ENCODE data around the gene SNAP29.

SNAP29 gene

GRCh38 chr22:20882855-20883254 lies 24.0 kb downstream of the SNAP29 start:
- Histone ChIP-seq H3F3A (ENCODE audit: insufficient read depth, low read length) (no peaks in the 10 kb centered on the region), H3K79me2 (ENCODE audit: low read length) (no peaks in the 10 kb centered on the region), H3K4me3 (ENCODE audit: low read length) (no peak overlapping the region), H3K4me2 (ENCODE audit: low read depth, low read length) (no peak overlapping the region), H2AFZ (ENCODE audit: low read length) (no peak overlapping the region), H3K27me3 (replicated peaks; ENCODE audit: insufficient read depth, low read length) (no peaks in the 10 kb centered on the region), H3K9ac (ENCODE audit: low read length) (no peak overlapping the region), H4K20me1 (ENCODE audit: insufficient read depth, low read length) (no peaks in the 10 kb centered on the region), H3K36me3 (replicated peaks; ENCODE audit: insufficient read depth, low read length) (no peaks in the 10 kb centered on the region), H3K9me3 (replicated peaks; ENCODE audit: insufficient read depth, low read length) (no peaks in the 10 kb centered on the region), H3K9me2 (replicated peaks; ENCODE audit: insufficient read depth, low read length) (no peaks in the 10 kb centered on the region), H3K27ac (ENCODE audit: low read length) (no peak overlapping the region), H3K4me1 (ENCODE audit: low read length) (no peaks in the 10 kb centered on the region)
- no peak for DNase-seq
- TF ChIP-seq EZH2 (optimal IDR thresholded peaks at IDR 0.05; ENCODE audit: low read depth, low read length) (no peak), CTCF (IDR thresholded peaks at IDR 0.05; ENCODE audit: low read length) (no peak), EZH2phosphoT487 (IDR thresholded peaks at IDR 0.05; ENCODE audit: low read length) (no peak)

- no peak overlapping the region for H3K9ac ChIP-seq (ENCODE audit: low read length)
- H3K4me2 ChIP-seq (ENCODE audit: low read depth, low read length), result no peak overlapping the region
- H3K9me3 ChIP-seq (replicated peaks; ENCODE audit: insufficient read depth, low read length), result no peaks in the 10 kb centered on the region
- H3K4me3 ChIP-seq (ENCODE audit: low read length), result no peak overlapping the region
- no peak for DNase-seq
- no peaks in the 10 kb centered on the region for H4K20me1 ChIP-seq (ENCODE audit: insufficient read depth, low read length)
- no peak for TF ChIP-seq CTCF (IDR thresholded peaks at IDR 0.05; ENCODE audit: low read length)
- no peak for TF ChIP-seq EZH2 (optimal IDR thresholded peaks at IDR 0.05; ENCODE audit: low read depth, low read length)
- no peak for TF ChIP-seq EZH2phosphoT487 (IDR thresholded peaks at IDR 0.05; ENCODE audit: low read length)
- no peaks in the 10 kb centered on the region for H3K36me3 ChIP-seq (replicated peaks; ENCODE audit: insufficient read depth, low read length)
- H3K27me3 ChIP-seq (replicated peaks; ENCODE audit: insufficient read depth, low read length), result no peaks in the 10 kb centered on the region
- H3K4me1 ChIP-seq (ENCODE audit: low read length), result no peaks in the 10 kb centered on the region
- no peaks in the 10 kb centered on the region for H3F3A ChIP-seq (ENCODE audit: insufficient read depth, low read length)
- H3K27ac ChIP-seq (ENCODE audit: low read length), result no peak overlapping the region
- no peak overlapping the region for H2AFZ ChIP-seq (ENCODE audit: low read length)
- no peaks in the 10 kb centered on the region for H3K9me2 ChIP-seq (replicated peaks; ENCODE audit: insufficient read depth, low read length)
- H3K79me2 ChIP-seq (ENCODE audit: low read length), result no peaks in the 10 kb centered on the region
Measured at GRCh38 chr22:20884454-20884853, 25.6 kb downstream of the SNAP29 start.

- no peak overlapping the region for H3K27ac ChIP-seq (ENCODE audit: low read length)
- TF ChIP-seq EZH2 (optimal IDR thresholded peaks at IDR 0.05; ENCODE audit: low read depth, low read length) (no peak), CTCF (IDR thresholded peaks at IDR 0.05; ENCODE audit: low read length) (no peak), EZH2phosphoT487 (IDR thresholded peaks at IDR 0.05; ENCODE audit: low read length) (no peak)
- H3K4me1 ChIP-seq (ENCODE audit: low read length), result no peaks in the 10 kb centered on the region
- no peaks in the 10 kb centered on the region for H3K9me2 ChIP-seq (replicated peaks; ENCODE audit: insufficient read depth, low read length)
- no peaks in the 10 kb centered on the region for H3K79me2 ChIP-seq (ENCODE audit: low read length)
- H3K4me2 ChIP-seq (ENCODE audit: low read depth, low read length), result no peak overlapping the region
- no peaks in the 10 kb centered on the region for H3K36me3 ChIP-seq (replicated peaks; ENCODE audit: insufficient read depth, low read length)
- no peaks in the 10 kb centered on the region for H3F3A ChIP-seq (ENCODE audit: insufficient read depth, low read length)
- H3K27me3 ChIP-seq (replicated peaks; ENCODE audit: insufficient read depth, low read length), result no peaks in the 10 kb centered on the region
- no peaks in the 10 kb centered on the region for H4K20me1 ChIP-seq (ENCODE audit: insufficient read depth, low read length)
- H3K9ac ChIP-seq (ENCODE audit: low read length), result no peak overlapping the region
- H3K4me3 ChIP-seq (ENCODE audit: low read length), result no peak overlapping the region
- H2AFZ ChIP-seq (ENCODE audit: low read length), result no peak overlapping the region
- no peak for DNase-seq
- H3K9me3 ChIP-seq (replicated peaks; ENCODE audit: insufficient read depth, low read length), result no peaks in the 10 kb centered on the region
Measured at GRCh38 chr22:20885017-20885556, 26.3 kb downstream of the SNAP29 start.

Data from MM.1S (cell line).